Measurements from ENCODE around the gene ENPP5.
"Not testable (repeated sequence)": the region's sequence is repeated elsewhere in the genome, so short reads cannot be mapped to it uniquely, and the experiment has no call there.

ENPP5 gene

DNA sequence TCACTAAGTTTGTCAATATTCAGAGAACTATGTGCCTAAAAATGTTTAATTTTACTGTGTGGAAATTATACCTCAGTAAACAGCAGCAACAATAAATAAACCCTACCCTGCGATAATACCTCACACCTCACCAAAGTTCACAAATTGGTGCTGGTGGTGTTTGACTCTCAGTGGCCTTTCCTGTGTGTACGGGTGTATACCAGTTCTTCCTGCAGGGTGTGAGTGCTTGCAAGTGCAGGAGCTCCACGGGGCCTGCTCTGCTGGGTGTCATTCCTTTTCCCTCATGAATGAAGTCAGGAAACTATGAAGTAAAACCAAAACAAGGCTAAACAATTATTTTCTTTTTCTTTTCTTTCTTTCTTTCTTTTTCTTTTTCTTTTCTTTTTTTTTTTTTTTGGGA, 4.1 kb upstream of the ENPP5 start:
- no peak for DNase-seq (ENCODE audit: low read depth in 2 of 2)

DNA sequence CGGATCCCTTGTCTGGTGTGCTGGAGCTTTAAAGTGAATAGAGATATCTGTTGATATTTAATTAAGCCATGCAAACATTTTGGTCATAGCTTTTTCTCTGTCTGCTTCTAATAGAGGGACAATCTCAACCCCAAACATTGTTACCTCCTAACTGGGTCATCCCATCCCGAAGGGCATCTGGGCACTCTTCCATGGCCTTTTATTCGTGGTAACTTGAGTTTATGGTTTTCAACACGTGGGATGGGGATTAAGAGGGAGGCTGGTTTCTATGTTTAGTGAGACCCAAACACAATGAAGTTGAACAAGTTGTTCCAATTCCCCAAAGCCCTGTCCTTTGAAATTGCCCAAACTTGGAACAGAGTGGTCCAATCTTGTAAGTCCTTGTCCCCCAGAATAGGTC, 1.4 kb upstream of the ENPP5 start:
- no peak for DNase-seq (ENCODE audit: low read depth in 2 of 2)

DNA sequence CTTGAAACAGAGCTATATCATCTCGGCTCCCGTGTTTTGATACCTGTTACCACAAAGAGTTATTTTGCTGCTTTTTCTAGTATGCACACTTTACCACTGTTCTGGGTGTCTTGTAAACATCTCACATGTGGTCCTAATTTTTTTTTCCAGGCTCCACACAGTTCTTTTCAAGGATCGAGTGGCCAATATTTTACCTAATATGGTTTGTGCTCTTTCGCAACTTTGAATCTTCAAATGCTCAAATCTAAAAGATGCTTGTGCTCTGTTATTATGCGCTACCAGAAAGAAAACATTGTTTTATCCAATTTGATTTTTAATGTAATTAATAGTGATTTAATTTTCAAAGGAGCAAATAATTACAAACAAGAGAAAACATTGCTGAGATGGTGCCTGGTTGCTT, 10.7 kb downstream of the ENPP5 start:
- DNase-seq (ENCODE audit: low read depth in 2 of 2) = no peak

DNA sequence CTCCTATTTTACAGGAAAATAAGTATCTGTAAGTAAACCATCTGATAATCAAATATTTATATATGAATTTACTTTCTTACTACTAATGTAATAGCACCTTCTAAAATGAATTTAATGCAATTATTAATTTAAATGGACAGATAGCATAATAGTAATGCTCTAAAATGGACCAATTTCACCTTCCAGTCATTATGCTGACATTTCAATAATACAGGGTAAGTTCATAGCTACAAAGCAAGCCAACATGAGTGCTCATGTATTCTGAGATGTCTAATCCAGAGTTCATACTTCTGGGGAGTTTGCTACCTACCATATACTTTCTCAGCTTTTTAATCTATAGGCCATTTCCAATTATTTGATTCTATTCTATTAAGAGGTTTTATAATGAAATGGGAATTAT, 11.6 kb downstream of the ENPP5 start:
- no peak for DNase-seq (ENCODE audit: low read depth in 2 of 2)

DNA sequence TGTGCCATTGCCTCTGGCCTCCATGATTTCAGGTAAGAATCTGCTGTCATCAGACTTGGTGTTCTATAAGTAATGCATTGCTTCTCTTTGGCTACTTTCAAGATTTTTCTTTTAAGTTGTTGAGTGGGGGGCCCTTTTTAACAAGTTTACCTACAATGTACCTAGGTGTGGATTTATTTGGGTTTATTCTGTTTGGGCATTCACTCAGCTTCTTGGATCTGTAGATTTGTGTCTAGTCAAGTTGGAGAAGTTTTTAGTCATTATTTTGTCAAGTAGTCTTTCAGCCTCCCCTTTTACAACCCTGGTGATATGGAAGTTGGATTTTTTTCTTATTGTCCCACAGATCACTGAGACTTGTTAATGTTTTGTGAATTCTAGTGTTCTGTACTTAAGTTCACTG, 14.1 kb downstream of the ENPP5 start:
- no peak for DNase-seq (ENCODE audit: low read depth in 2 of 2)

DNA sequence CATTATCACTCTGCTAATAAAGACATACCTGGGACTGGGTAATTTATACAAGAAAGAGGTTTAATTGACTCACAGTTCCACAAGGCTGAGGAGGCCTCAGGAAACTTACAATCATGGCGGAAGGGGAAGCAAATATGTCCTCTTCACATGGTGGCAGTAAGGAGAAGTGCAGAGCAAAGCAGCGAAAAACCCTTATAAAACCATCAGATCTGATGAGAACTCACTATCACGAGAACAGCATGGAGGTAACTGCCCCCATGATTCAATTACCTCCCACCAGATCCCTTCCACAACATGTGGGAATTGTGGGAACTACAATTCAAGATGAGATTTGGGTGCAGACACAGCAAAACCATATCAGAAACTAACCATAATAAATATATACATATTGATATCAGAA, 21.7 kb downstream of the ENPP5 start:
- DNase-seq (ENCODE audit: low read depth in 2 of 2) = not testable (repeated sequence)

DNA sequence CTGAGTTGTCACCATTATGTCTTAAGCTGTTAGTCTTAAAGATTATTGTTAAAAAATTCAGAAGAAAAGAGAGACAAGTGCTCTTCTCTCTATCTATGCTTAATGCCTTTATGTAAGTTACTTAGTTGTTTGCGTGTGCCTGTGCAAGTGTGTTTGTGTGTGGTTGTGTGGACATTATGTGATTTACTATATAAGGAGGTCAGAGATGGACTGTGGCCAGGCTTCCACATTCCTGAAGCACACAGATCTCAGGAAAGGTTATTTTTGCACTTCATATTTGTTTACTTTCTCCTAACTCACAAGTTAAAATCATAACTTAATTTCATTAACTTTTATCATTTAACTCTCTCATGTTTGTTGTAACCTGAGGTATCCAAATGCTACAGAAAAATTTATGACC, 26.5 kb downstream of the ENPP5 start:
- DNase-seq (ENCODE audit: low read depth in 2 of 2) = no peak

DNA sequence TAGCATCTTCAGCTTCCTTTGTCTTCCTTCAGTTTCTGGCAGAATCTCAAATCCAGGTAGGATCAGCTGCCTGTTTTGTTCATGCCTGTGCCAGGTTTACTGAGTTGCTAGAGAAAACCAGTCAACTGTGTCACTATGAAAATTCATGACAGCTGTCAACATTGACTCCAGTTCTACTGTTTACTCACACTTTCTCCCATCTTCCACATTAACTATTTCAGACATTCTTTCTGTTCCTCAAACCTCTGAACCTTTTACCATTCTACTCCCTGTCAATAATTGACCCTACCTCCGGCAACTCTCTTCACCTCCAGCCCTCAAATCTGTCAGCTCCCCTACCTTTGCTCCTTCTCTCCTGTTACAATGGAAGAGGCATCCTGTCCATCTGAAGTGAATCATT, 32.5 kb downstream of the ENPP5 start:
- no peak for DNase-seq (ENCODE audit: low read depth in 2 of 2)

DNA sequence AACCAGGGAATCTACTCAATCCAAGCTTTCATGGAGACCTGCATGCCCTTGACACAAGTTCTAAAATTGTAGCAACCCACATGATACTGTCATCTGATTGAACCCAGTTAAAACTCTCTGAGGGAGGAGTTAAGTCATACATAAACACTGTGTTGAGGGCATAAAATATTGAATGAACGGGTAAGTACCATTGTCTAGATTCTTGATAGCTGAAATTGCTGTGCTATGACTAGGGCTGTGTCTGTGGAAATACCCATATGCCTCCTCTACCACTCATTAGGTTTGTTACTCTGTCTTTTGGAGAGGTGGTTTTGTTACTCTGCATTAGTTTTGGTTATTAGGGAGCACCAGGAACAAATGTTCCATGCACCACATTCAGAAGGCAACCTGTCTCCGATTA, 33.4 kb downstream of the ENPP5 start:
- DNase-seq (ENCODE audit: low read depth in 2 of 2) = no peak

DNA sequence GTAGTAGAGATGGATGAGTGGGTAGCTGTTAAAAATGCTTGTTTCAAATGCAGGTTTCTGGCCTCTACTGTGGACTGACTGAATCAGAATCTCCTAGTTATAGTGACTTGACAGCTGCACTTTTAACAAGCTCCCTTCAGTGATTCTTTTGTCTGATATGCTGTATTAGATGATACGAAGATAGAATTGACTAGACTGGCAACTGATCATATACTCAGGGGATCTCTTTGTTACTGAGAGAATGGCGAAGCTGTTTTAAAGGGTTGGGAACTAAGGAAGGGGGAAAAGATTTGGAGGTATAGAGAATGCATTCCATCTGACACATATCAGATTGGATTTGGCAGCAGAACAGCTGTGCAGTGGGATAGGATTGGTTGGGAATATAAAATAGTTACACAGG, 33.9 kb downstream of the ENPP5 start:
- DNase-seq (ENCODE audit: low read depth in 2 of 2) = no peak

DNA sequence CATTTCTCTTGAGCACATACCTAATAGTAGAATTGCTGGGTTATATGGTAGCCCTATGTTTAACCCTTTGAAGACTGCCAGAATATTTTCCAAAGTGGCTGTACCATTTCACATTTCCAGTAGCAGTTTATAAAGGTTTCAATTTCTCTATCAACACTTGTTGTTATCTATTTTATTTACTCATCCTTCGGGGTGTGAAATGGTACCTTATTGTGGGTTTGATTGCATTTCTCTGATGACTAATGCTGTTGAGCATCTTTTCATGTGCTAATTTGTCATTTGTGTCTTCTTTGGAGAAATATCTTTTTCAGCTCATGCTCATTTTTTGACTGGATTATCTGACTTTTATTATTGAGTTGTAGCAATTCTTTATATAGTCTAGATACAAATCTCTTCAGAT, 35.6 kb downstream of the ENPP5 start:
- no peak for DNase-seq (ENCODE audit: low read depth in 2 of 2)

DNA sequence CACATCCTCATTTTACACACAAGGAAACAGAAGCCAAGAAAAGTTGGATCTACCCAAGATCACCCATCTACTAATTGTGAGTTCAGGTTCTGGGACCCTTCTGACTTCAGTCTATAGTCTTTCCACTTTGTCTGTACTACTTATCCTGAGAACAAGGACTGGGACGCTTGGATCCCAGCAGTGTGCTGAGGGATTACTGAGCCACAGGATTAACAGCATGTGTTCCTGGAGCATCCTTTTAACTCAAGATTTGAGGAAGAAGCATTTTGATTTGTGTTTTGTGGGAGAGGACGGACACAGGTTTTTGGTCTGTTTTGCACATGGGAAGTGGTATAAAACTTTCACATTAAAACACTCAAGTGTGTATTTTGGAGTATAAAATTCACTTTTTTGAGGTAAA, 36.6 kb downstream of the ENPP5 start:
- DNase-seq (ENCODE audit: low read depth in 2 of 2) = no peak

DNA sequence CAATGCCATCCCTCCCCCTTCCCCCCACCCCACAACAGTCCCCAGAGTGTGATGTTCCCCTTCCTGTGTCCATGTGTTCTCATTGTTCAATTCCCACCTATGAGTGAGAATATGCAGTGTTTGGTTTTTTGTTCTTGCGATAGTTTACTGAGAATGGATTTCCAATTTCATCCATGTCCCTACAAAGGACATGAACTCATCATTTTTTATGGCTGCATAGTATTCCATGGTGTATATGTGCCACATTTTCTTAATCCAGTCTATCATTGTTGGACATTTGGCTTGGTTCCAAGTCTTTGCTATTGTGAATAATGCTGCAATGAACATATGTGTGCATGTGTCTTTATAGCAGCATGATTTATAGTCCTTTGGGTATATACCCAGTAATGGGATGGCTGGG, 39.5 kb downstream of the ENPP5 start:
- DNase-seq (ENCODE audit: low read depth in 2 of 2) = not testable (repeated sequence)

DNA sequence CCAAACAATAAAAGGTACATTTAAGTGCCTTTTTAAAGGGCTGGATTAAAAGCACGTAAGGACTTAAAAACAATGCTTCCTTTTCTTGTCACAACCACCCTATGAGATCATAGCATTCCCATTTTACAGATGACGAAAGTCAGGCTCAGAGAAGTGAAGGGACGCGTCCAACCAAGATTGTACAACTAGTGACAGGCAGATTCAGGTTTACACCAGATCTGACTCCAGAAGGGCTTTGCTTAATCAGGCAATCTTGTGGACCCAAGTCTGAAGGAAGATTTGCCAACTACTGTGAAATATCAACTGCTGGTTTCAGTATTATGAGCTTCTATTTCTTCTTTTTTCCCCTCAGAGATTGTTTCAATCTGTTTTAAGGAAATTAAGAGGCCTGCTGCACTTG, 40.1 kb downstream of the ENPP5 start:
- no peak for DNase-seq (ENCODE audit: low read depth in 2 of 2)

DNA sequence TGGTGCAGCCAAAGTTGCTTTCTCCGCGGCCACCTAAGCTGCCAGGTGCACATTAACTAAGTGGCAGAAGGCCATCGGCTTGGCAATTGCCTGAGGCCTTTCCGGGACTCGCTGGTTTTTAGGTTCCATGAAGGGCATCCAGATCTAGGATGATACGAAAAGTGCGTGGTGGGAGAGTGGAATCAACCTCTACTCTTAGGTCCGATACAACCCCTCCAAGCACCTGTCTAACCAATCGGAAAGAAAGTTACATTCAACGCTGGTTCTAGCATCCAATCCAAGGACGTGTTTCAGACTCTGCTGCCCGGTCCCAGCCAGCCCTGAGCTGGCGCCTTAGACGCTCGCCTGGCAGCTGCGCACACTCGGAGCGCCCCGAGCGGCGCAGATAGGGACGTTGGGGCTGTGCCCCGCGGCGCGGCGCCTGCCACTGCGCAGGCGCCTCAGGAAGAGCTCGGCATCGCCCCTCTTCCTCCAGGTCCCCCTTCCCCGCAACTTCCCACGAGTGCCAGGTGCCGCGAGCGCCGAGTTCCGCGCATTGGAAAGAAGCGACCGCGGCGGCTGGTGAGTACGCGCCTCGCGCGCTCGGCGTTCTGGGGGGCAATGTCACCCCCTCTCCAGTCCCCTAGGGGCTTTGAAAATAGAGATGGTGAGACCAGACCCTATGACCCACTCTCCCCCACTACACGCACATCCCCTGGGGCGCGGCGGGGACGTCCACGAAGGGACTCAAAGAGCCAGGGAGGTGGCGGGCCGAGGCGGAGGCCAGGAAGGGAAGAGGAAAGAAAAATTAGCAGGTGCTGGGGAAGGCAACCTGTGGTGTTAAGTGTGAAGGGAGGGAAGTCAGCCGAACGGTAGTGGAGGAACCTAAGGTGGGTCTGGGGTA, 40.9 kb downstream of the ENPP5 start, which contains the start of gene ENPP4:
Gene ENPP4 (plus strand): TSS at position 361 of the 883 bp plus-strand sequence. CDS start 9,595 bp downstream, outside the sequence.
- DNase-seq (ENCODE audit: low read depth in 2 of 2) = peak; percentile 76

DNA sequence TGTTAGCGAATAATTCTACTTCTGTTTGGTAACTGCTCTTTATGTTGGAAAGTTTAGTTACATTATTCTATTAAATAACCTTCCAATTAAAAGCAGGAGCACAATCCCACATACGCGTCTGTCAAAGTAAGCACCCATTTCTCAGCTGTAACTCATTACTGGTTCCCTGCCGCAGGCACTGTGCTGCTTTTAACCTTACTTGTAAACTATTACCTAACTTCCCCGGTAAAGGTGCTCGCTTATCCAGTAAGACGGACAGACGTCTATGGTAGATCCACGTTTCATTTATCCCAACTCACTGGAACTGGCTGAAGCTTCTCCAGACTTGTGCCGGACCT, 41.5 kb downstream of the ENPP5 start:
- DNase-seq (ENCODE audit: low read depth in 2 of 2) = no peak

DNA sequence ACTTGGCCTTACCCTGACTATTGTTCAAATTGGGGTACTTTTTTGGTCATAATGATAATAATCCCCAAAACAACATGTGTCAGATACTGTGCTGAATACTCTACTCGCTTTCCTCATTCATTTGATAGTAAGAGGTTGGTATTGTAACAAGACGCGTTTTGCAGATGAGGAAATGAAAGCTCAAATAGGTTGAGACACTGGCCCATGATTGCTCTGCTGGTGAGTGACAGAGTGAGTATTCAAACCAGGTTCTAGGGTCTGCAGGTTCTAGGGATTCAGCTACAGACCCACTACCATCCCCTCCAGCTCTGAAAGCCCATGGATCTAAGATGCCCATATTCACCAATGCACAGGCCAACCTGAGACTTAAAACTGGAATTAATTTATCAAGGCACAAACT, 42.3 kb downstream of the ENPP5 start:
- no peak for DNase-seq (ENCODE audit: low read depth in 2 of 2)

DNA sequence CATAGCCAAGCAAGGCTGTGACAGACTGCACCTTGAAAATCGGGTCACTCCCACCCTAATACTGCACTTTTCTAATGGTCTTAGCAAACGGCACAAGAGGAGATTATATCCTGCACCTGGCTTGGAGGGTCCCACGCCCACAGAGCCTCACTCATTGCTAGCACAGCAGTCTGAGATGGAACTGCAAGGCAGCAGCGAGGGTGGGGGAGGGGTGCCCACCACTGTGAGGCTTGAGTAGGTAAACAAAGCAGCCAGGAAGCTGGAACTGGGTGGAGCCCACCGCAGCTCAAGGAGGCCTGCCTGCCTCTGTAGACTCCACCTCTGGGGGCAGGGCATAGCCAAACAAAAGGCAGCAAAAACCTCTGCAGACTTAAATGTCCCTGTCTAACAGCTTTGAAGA, 51.1 kb downstream of the ENPP5 start:
- not testable (repeated sequence) for DNase-seq (ENCODE audit: low read depth in 2 of 2)

DNA sequence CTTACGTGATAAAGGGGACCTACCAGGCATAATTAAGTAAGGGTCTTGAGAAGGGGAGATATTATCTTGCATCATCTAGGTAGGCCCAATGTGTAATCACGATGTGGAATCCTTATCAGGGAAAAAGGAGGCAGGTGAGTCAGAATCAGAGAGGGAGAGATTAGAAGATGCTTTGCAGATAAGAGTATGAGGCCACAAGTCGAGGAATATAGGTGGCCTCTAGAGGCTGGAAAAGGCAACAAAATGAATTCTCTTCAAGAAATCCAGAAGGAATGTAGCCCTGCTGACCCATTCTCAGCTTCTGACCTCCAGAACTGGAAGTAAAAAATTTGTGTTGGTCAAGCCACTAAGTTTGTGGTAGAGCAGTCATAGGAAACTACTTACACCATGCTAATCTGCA, 51.9 kb downstream of the ENPP5 start:
- no peak for DNase-seq (ENCODE audit: low read depth in 2 of 2)

DNA sequence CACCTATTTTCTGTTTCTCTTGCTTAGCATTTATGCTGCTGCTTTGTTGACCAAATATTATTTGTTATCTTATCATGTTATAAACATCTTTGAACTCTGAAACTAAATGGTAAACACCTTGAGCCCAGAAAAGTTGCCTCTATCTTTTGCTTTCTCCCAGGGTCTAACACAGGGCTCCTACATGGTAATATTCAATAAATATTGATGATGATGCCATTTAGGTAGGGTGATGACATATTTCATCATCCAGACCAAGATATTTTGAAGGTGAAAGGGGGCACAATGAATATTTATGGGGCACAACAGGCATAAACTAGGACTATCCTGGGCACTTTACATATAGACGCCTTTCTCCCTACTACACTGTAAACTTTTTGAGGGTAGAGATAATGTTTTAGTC, 52.6 kb downstream of the ENPP5 start:
- DNase-seq (ENCODE audit: low read depth in 2 of 2) = no peak

DNA sequence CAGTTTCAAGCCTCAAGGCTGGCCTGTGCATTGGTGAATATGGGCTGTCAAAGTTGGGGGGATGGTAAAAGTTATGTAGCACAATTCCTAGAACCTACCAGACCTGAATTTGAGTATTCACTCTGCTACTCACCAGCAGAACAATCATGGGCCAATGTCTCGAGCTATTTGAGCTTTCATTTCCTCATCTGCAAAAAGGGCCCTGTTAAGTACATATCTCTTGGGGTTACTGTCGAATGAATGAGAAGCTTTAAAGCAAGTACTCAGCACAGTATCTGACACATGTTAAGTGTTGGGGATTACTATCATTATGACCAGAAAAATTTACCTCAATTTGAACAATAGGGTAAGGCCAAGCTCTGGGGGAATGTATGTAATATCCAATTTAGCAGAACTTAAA, 54.5 kb downstream of the ENPP5 start:
- no peak for DNase-seq (ENCODE audit: low read depth in 2 of 2)

DNA sequence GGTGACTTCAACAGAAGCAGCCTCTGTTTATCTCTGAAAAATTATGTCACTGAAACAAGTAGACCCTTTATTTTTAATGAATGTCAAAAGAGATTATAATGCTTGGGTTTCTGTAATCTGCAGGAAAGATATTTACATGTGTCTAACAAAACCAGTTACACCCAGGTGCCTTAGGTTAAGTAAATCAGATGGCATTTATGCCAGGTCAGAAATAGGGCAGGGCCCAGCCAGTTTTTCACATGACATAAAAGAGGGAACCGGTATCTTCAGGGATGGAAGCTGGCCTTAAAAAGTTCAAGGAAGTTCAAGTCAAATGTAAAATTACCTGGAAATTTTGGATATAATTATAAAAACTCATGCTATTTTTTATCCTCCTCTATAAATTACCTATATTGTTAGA, 55.1 kb downstream of the ENPP5 start:
- no peak for DNase-seq (ENCODE audit: low read depth in 2 of 2)

DNA sequence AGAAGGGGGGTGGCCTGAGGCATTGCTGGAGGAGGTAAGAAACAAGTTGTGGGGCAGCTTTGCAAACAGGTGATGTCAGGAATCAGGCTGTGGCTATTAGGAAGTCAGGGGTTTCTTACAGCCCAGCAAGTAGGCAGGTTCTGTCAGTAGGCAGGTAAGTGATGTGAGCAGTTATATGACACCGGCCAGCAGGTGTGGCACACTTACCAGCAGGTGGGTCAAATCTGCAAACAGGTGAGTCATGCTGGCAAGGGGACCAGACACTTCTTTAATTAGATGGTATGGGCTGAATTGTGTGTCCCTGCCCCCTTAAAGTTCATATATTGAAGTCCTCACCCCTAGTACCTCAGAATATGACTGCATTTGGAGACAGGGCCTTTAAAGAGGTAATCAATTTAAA, 57.4 kb downstream of the ENPP5 start:
- DNase-seq (ENCODE audit: low read depth in 2 of 2) = no peak

Measured in stimulated activated CD4-positive, alpha-beta T cell treated with anti-CD3 and anti-CD28 coated beads, Interleukin-1b, Interleukin-23, amount 100 ng/mL, for 1 hour (primary cell).